ENCODE results near the gene BHMT2. TPM values are rescaled to one million over a fixed set of nuclear protein-coding genes. Genes with fewer than 3 reads are reported as not detected.
A peak's percentile ranks its signal among the peaks of the same experiment; 100 is the strongest.

The BHMT2 gene
- polyA plus RNA-seq, 1 of the 3 experiments (the other 2 are of a cell fraction), result not detected

GRCh38 chr5:79021753-79022152, 47.8 kb upstream of the BHMT2 start:
- Histone ChIP-seq H3F3A (replicated peaks; ENCODE audit: insufficient read depth) (peaks cover 8% of the 10 kb centered on the region), H3K4me1 (ENCODE audit: control insufficient read depth in 1 of 2, insufficient read depth in 2 of 2, low read depth in 1 of 2, low read length in 1 of 2) (peaks cover 0 to 11% of the 10 kb centered on the region in 2 experiments; a peak in 3 of 4 replicates), H3K4me2 (peak overlapping the region; percentile 35; the same call in 1 of the 2 replicates), H3K27me3 (ENCODE audit: insufficient read depth) (no peaks in the 10 kb centered on the region), H3K79me2 (ENCODE audit: insufficient read depth) (no peaks in the 10 kb centered on the region), H3K36me3 (replicated peaks in 1 of 2; ENCODE audit: control insufficient read depth in 1 of 2, insufficient read depth in 2 of 2, low read length in 1 of 2) (no peaks in the 10 kb centered on the region), H3K9me2 (no peaks in the 10 kb centered on the region), H3K27ac (ENCODE audit: low read depth in 2 of 2, low read length in 1 of 2) (no peak overlapping the region), H3K9me3 (no peaks in the 10 kb centered on the region), H3K9ac (no peak overlapping the region), H2AFZ (ENCODE audit: low read depth) (peak overlapping the region; percentile 78; the same call in 1 of the 2 replicates), H3K4me3 (ENCODE audit: low read depth in 2 of 2, low read length in 1 of 2) (no peak overlapping the region), H4K20me1 (ENCODE audit: insufficient read depth) (no peaks in the 10 kb centered on the region)
- CTCF ChIA-PET, result interaction anchor here (0.9 to 9.8 kb wide), 36 partner anchors 12 to 1062 kb away, joined by 3 to 585 read pairs (median 4); partner anchors contain the start of gene ARSB
- POLR2A ChIA-PET, result no interaction called here
- no peak for TF ChIP-seq SMC3 (IDR thresholded peaks at IDR 0.05; ENCODE audit: low read depth, low read length)
- TF ChIP-seq GABPA (IDR thresholded peaks at IDR 0.05; ENCODE audit: low read depth), result no peak
- no peak for TF ChIP-seq EZH2phosphoT487 (IDR thresholded peaks at IDR 0.05; ENCODE audit: borderline replicate concordance, low read depth)
- no peak for TF ChIP-seq ZBTB33 (IDR thresholded peaks at IDR 0.05; ENCODE audit: borderline replicate concordance, low read depth)
- TF ChIP-seq TAF1 (IDR thresholded peaks at IDR 0.05; ENCODE audit: borderline replicate concordance, low read depth, low read length), result no peak
- TF ChIP-seq ELF1 (IDR thresholded peaks at IDR 0.05), result no peak
- TF ChIP-seq TEAD4 (IDR thresholded peaks at IDR 0.05; ENCODE audit: borderline replicate concordance, insufficient read depth), result no peak
- no peak for TF ChIP-seq FOXJ3 (CRISPR knock-in tag; IDR thresholded peaks at IDR 0.05)
- no peak for TF ChIP-seq FOSL2 (IDR thresholded peaks at IDR 0.05; ENCODE audit: borderline replicate concordance, low read depth)
- no peak for TF ChIP-seq FOXM1 (IDR thresholded peaks at IDR 0.05; ENCODE audit: low read depth)
- no peak for TF ChIP-seq MEF2A (IDR thresholded peaks at IDR 0.05; ENCODE audit: borderline replicate concordance, low read depth)
- no peak for DNase-seq
- 68% methylated on average over 4 of the region's 4 CpGs for WGBS (ENCODE audit: low lambda C conversion rate)

- Histone ChIP-seq H3K9ac (no peak overlapping the region), H3F3A (replicated peaks; ENCODE audit: insufficient read depth) (peaks cover 5% of the 10 kb centered on the region), H3K79me2 (ENCODE audit: insufficient read depth) (no peaks in the 10 kb centered on the region), H3K27ac (ENCODE audit: low read depth in 2 of 2, low read length in 1 of 2) (no peak overlapping the region), H3K9me2 (no peaks in the 10 kb centered on the region), H3K27me3 (ENCODE audit: insufficient read depth) (no peaks in the 10 kb centered on the region), H3K4me2 (no peak overlapping the region), H3K9me3 (no peaks in the 10 kb centered on the region), H3K4me1 (ENCODE audit: control insufficient read depth in 1 of 2, insufficient read depth in 2 of 2, low read depth in 1 of 2, low read length in 1 of 2) (peaks cover 0 to 11% of the 10 kb centered on the region in 2 experiments; a peak in 3 of 4 replicates), H4K20me1 (ENCODE audit: insufficient read depth) (no peaks in the 10 kb centered on the region), H3K4me3 (ENCODE audit: low read depth in 2 of 2, low read length in 1 of 2) (no peak overlapping the region), H3K36me3 (replicated peaks in 1 of 2; ENCODE audit: control insufficient read depth in 1 of 2, insufficient read depth in 2 of 2, low read length in 1 of 2) (no peaks in the 10 kb centered on the region), H2AFZ (ENCODE audit: low read depth) (no peak overlapping the region)
- no peak for DNase-seq
- ChIA-PET POLR2A (interaction anchor here (0.8 kb wide), 1 partner anchor 110 kb away, joined by 4 read pairs; no protein-coding TSS in a partner anchor), CTCF (interaction anchor here (0.9 to 9.8 kb wide), 18 partner anchors 13 to 556 kb away, joined by 3 to 585 read pairs (median 9); partner anchors contain the start of gene ARSB)
- TF ChIP-seq POLR2AphosphoS5 (IDR thresholded peaks at IDR 0.05; ENCODE audit: low read depth, low read length), result no peak
- TF ChIP-seq EP300 (IDR thresholded peaks at IDR 0.05; ENCODE audit: borderline replicate concordance in 1 of 2, low read depth in 1 of 2, low read length in 1 of 2), result no peak
- no peak for TF ChIP-seq SIN3A (IDR thresholded peaks at IDR 0.05; ENCODE audit: borderline replicate concordance, low read depth, low read length)
- TF ChIP-seq ZBTB33 (IDR thresholded peaks at IDR 0.05; ENCODE audit: borderline replicate concordance, low read depth), result no peak
- 77% methylated on average over 2 of the region's 2 CpGs for WGBS (ENCODE audit: low lambda C conversion rate)
Measured at GRCh38 chr5:79022771-79023170, 46.8 kb upstream of the BHMT2 start.

Data from SK-N-SH (cell line).